Nephron progenitor cell (in vitro differentiated cells): Measurements from ENCODE around the gene C1orf116.

ENCODE experiments used
- DNase-seq: peaks from one replicate; pipeline ENCODE4 v3.0.0; 2021
- H3K27ac Mint-ChIP-seq: 2 replicates; pipeline ENCODE4 v1.8.0; 2021; ENCODE audit warnings: mild to moderate bottlenecking, moderate library complexity, mixed read lengths
- H3K27me3 Mint-ChIP-seq: 2 replicates; pipeline ENCODE4 v1.8.0; 2021; ENCODE audit warnings: mild to moderate bottlenecking, low read depth, mixed read lengths; ENCODE audit not compliant: poor library complexity
- H3K36me3 Mint-ChIP-seq: 2 replicates; pipeline ENCODE4 v1.8.0; 2021; ENCODE audit warnings: low read depth, mixed read lengths
- H3K4me1 Mint-ChIP-seq: 2 replicates; pipeline ENCODE4 v1.8.0; 2021; ENCODE audit warnings: mixed read lengths
- H3K4me3 Mint-ChIP-seq: 2 replicates; pipeline ENCODE4 v1.8.0; 2021; ENCODE audit warnings: mild to moderate bottlenecking, moderate library complexity, mixed read lengths
- H3K9me3 Mint-ChIP-seq: 2 replicates; pipeline ENCODE4 v1.8.0; 2021; ENCODE audit warnings: mild to moderate bottlenecking, moderate library complexity, mixed read lengths
- CTCF ChIP-seq: fragments of 200-600 bp; sonication (generic); IDR thresholded peaks from 2 replicates; pipeline ENCODE4 v1.5.0; 2021; ENCODE audit warnings: antibody characterized with exemption

Gene C1orf116

GRCh38 chr1:207039380-207040180 lies 7.0 kb upstream of the C1orf116 start:
- H3K4me1 Mint-ChIP-seq = no peaks in the 10 kb centered on the region
- H3K9me3 Mint-ChIP-seq = no peaks in the 10 kb centered on the region
- H3K36me3 Mint-ChIP-seq = peaks cover 20% of the 10 kb centered on the region
- no peak overlapping the region for H3K4me3 Mint-ChIP-seq
- no peak for TF ChIP-seq CTCF
- peaks cover 8% of the 10 kb centered on the region for H3K27me3 Mint-ChIP-seq
- no peak for DNase-seq
- H3K27ac Mint-ChIP-seq = no peak overlapping the region

- TF ChIP-seq CTCF = no peak
- Mint-ChIP-seq H3K9me3 (no peaks in the 10 kb centered on the region), H3K27me3 (peaks cover 20% of the 10 kb centered on the region), H3K36me3 (no peaks in the 10 kb centered on the region), H3K4me1 (peaks cover 15% of the 10 kb centered on the region), H3K4me3 (no peak overlapping the region), H3K27ac (no peak overlapping the region)
- no peak for DNase-seq
These were observed 4.3 kb upstream of the C1orf116 start for GRCh38 chr1:207036865-207037264.

- Mint-ChIP-seq H3K4me3 (no peak overlapping the region), H3K27me3 (peaks cover 29% of the 10 kb centered on the region), H3K9me3 (no peaks in the 10 kb centered on the region), H3K36me3 (no peaks in the 10 kb centered on the region), H3K27ac (no peak overlapping the region), H3K4me1 (peaks cover 15% of the 10 kb centered on the region)
- no peak for DNase-seq
- no peak for TF ChIP-seq CTCF
These were observed 3.5 kb upstream of the C1orf116 start for GRCh38 chr1:207035877-207036551.

- no peak for TF ChIP-seq CTCF
- H3K4me3 Mint-ChIP-seq = no peak overlapping the region
- peaks cover 15% of the 10 kb centered on the region for H3K4me1 Mint-ChIP-seq
- DNase-seq = no peak
- no peaks in the 10 kb centered on the region for H3K36me3 Mint-ChIP-seq
- peaks cover 39% of the 10 kb centered on the region for H3K27me3 Mint-ChIP-seq
- no peak overlapping the region for H3K27ac Mint-ChIP-seq
- H3K9me3 Mint-ChIP-seq = no peaks in the 10 kb centered on the region
These were observed 2.4 kb upstream of the C1orf116 start for GRCh38 chr1:207034998-207035397.

GRCh38 chr1:207034208-207034607 lies 1.7 kb upstream of the C1orf116 start:
- Mint-ChIP-seq H3K4me1 (peaks cover 15% of the 10 kb centered on the region), H3K27ac (no peak overlapping the region), H3K36me3 (no peaks in the 10 kb centered on the region), H3K9me3 (no peaks in the 10 kb centered on the region), H3K27me3 (peaks cover 47% of the 10 kb centered on the region), H3K4me3 (no peak overlapping the region)
- DNase-seq = no peak
- TF ChIP-seq CTCF = no peak
